Spleen (tissue), 11 donors: Measurements from ENCODE around the gene DNER. TPM values are rescaled to one million over a fixed set of nuclear protein-coding genes. Genes with fewer than 3 reads are reported as not detected.

Experiments used
- DNase-seq: peaks from one replicate; pipeline ENCODE4 v3.0.0-alpha.2; 2020
- H3K27ac ChIP-seq, 8 donors: fragments of 200-600 bp; sonication (generic) in 7 of 8; 1 replicate in 4 of 8; 2 replicates in 4 of 8; pipeline versions ENCODE4 v1.5.0 to v1.8.0; 2016 to 2021; ENCODE audit warnings: inconsistent platforms in 4 of 8, mild to moderate bottlenecking in 4 of 8, moderate library complexity in 1 of 8
- H3K27me3 ChIP-seq, 7 donors: fragments of 200-600 bp; sonication (generic) in 6 of 7; replicated peaks in 1 of 7; 1 replicate in 4 of 7; 2 replicates in 3 of 7; pipeline versions ENCODE4 v1.5.0 to v1.8.0; 2016 to 2021; ENCODE audit warnings: inconsistent platforms in 3 of 7, mild to moderate bottlenecking in 1 of 7
- H3K36me3 ChIP-seq, 6 donors: fragments of 200-600 bp; sonication (generic) in 5 of 6; 1 replicate in 4 of 6; 2 replicates in 2 of 6; pipeline versions ENCODE4 v1.5.0 to v1.8.0; 2016 to 2021; ENCODE audit warnings: inconsistent platforms in 2 of 6
- H3K4me1 ChIP-seq, 6 donors: fragments of 200-600 bp; sonication (generic) in 5 of 6; 1 replicate in 3 of 6; 2 replicates in 3 of 6; pipeline versions ENCODE4 v1.5.0 to v1.8.0; 2016 to 2021; ENCODE audit warnings: inconsistent platforms in 3 of 6
- H3K4me3 ChIP-seq, 8 donors: fragments of 200-600 bp; sonication (generic) in 7 of 8; 1 replicate in 4 of 8; 2 replicates in 4 of 8; pipeline versions ENCODE4 v1.5.0 to v1.8.0; 2016 to 2021; ENCODE audit warnings: inconsistent platforms in 4 of 8, mild to moderate bottlenecking in 4 of 8, moderate library complexity in 2 of 8
- H3K9me3 ChIP-seq, 8 donors: fragments of 200-600 bp; sonication (generic) in 7 of 8; 1 replicate in 4 of 8; 2 replicates in 4 of 8; pipeline versions ENCODE4 v1.5.0 to v1.8.0; 2016 to 2021; ENCODE audit warnings: inconsistent platforms in 4 of 8
- POLR2A ChIP-seq, 3 donors: fragments of 450-650 bp; IDR thresholded peaks; one replicate each; pipeline ENCODE4 v1.5.1; 2017; ENCODE audit warnings: antibody characterized with exemption in 3 of 3, mild to moderate bottlenecking in 1 of 3
- POLR2AphosphoS5 ChIP-seq, 3 donors: sonication (generic); formaldehyde crosslinking; IDR thresholded peaks; one replicate each; pipeline ENCODE4 v1.5.1; 2017; ENCODE audit warnings: antibody characterized with exemption in 3 of 3
- WGBS, 5 donors: extraction: QIAGEN DNeasy Blood & Tissue Kit in 3 of 5; methylation state at CpG; one replicate each; pipeline versions ENCODE4 v1.1.5 to v1.1.7; 2013 to 2018; 5-methylcytosine and 5-hydroxymethylcytosine counted together
- intact Hi-C: fragments of 100-400 bp; cut with DNase I; formaldehyde crosslinking; loops from one replicate; pipeline ENCODE4 v1.15.0; 2023; ENCODE audit warnings: low total_unique reads
- polyA plus RNA-seq, 3 donors: library from polyadenylated mRNA; stranded (reverse); fragments of 200-250 nt; gene quantifications; one replicate each; pipeline ENCODE4 v1.2.1, GENCODE V29; 2013
- total RNA-seq, 7 donors: library from RNA; depleted of rRNA in 3 of 7; stranded (reverse); fragments of >200 nt in 3 of 7; fragmentation: NEBNext Ultra II Directional in 4 of 7; extraction: Animal tissue kit (Norgen Biotek cat#: 25700) in 4 of 7; gene quantifications; one replicate each; pipeline versions ENCODE4 v1.1.0 to v1.2.1, GENCODE V29; 2016 to 2021
- TF ChIP-seq, protein P1 (sequence below), 11 experiments: fragments of 200-600 bp in 7 of 11; fragments of 450-650 bp in 4 of 11; sonication (generic) in 4 of 11; IDR thresholded peaks in 8 of 11; conservative IDR thresholded peaks in 3 of 11; 1 replicate in 7 of 11; 2 replicates in 4 of 11; pipeline versions ENCODE4 v1.4.0 to v1.8.0; 2016 to 2021; ENCODE audit warnings: antibody characterized with exemption in 11 of 11, inconsistent platforms in 4 of 11, mild to moderate bottlenecking in 1 of 11
- donor health status: healthy with polysubstance abuse.
- donor health status: DM: no; HTN: no; CAD: no; lungs with moderate emphysema.
- donor health status: DM: no; HTN: no; CAD: no.
- donor health status: Bipolar disorder and iron deficiency.
- donor health status: healthy.
- donor health status: DM: no; HTN: no; CAD: no.
- donor health status: DM: yes; HTN: yes; CAD: no.

The DNER gene
- total and polyA plus RNA-seq, 10 donors: 0.03 to 0.58 (median 0.26) TPM; not detected in 3

DNA sequence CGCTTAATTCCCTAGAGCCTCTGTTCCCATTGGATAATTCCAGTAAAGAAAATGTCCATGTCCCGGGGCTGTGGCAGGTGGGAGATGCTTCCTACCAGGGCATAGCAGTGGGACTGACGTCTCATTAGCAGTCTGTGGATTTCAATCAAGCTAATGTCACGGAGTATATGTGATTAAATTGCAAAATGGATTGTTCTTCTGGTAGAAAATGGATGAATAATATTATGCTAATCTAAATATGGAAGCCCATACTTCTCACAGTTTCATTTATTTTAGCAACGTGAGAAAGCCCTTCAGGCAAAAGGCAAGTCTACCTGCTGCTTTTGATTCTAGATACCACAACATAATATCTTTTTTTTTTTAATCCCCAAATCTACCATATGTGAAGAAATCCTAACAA lies 185.5 kb downstream of the DNER start:
- 76 to 85% (median 80%) methylated on average over 5 of the region's 5 CpGs for WGBS, 5 donors
- Histone ChIP-seq H3K9me3 (peaks cover 0 to 19% (median 7%) of the 10 kb centered on the region in 8 donors), H3K4me3 (no peak overlapping the region), H3K27me3 (no peaks in the 10 kb centered on the region), H3K4me1 (no peaks in the 10 kb centered on the region), H3K36me3 (no peaks in the 10 kb centered on the region), H3K27ac (no peak overlapping the region)
- intact Hi-C loops: no loop called here
- TF ChIP-seq POLR2AphosphoS5 (IDR thresholded peaks at IDR 0.05) (no peak), POLR2A (IDR thresholded peaks at IDR 0.05) (no peak)
- TF ChIP-seq, protein P1, sequence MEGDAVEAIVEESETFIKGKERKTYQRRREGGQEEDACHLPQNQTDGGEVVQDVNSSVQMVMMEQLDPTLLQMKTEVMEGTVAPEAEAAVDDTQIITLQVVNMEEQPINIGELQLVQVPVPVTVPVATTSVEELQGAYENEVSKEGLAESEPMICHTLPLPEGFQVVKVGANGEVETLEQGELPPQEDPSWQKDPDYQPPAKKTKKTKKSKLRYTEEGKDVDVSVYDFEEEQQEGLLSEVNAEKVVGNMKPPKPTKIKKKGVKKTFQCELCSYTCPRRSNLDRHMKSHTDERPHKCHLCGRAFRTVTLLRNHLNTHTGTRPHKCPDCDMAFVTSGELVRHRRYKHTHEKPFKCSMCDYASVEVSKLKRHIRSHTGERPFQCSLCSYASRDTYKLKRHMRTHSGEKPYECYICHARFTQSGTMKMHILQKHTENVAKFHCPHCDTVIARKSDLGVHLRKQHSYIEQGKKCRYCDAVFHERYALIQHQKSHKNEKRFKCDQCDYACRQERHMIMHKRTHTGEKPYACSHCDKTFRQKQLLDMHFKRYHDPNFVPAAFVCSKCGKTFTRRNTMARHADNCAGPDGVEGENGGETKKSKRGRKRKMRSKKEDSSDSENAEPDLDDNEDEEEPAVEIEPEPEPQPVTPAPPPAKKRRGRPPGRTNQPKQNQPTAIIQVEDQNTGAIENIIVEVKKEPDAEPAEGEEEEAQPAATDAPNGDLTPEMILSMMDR (IDR thresholded peaks at IDR 0.05 in 8 of 11, conservative IDR thresholded peaks at IDR 0.05 in 3 of 11): no peak
- no peak for DNase-seq

DNA sequence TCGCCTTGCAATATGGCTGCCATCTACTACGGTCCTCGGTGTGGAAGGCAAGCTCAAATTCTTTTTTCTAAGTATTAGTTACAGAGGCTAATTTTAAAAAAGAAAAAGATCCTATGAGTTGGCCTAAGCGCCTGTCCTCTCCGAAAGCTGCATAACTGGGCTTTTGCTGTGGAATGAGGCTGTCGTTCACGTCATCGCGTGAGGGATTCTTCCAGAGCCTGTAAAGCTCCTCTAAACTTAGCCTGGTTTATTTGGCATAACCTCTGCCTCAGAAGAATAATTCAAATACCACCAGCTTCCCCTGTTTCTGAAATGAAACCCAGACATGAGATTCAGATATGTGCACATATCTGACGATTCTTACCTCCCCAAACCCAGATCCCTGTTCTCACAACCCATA lies 187.4 kb downstream of the DNER start:
- TF ChIP-seq POLR2A (IDR thresholded peaks at IDR 0.05): no peak
- TF ChIP-seq, protein P1 (IDR thresholded peaks at IDR 0.05 in 8 of 11, conservative IDR thresholded peaks at IDR 0.05 in 3 of 11): no peak
- no peak for TF ChIP-seq POLR2AphosphoS5 (IDR thresholded peaks at IDR 0.05)
- Histone ChIP-seq H3K36me3 (no peaks in the 10 kb centered on the region), H3K4me1 (no peaks in the 10 kb centered on the region), H3K27me3 (no peaks in the 10 kb centered on the region), H3K9me3 (peaks cover 0 to 12% (median 7%) of the 10 kb centered on the region in 8 donors), H3K27ac (no peak overlapping the region), H3K4me3 (no peak overlapping the region)
- DNase-seq: no peak
- 91 to 93% (median 93%) methylated on average over 10 of the region's 10 CpGs for WGBS, 5 donors
- intact Hi-C loops: no loop called here

DNA sequence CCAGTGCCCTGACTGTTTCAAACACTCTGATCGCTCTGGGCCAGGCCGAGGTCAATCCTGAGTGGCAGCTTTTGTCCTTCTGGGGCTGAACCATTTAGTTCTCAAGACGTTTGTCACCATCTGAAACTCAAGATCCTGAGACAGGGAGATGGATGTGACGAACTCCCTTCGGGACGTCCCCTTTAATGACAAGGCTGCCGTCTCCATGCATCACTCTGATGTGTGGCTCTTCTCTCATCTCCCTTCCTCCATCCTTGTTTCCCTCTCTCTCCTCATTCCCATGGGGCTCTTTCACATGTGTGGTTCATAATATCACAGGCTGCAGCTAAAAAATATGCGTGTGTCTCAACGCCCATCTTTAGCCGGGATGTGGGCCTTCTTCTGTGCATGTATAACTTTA lies 189.6 kb downstream of the DNER start:
- no peak for DNase-seq
- H3K36me3 ChIP-seq: no peaks in the 10 kb centered on the region
- H3K27me3 ChIP-seq: peaks cover 0 to 11% (median 0%) of the 10 kb centered on the region in 7 donors
- no peak overlapping the region for H3K27ac ChIP-seq
- no peaks in the 10 kb centered on the region for H3K9me3 ChIP-seq
- H3K4me1 ChIP-seq: no peaks in the 10 kb centered on the region
- 88 to 92% (median 89%) methylated on average over 10 of the region's 10 CpGs for WGBS, 5 donors
- H3K4me3 ChIP-seq: no peak overlapping the region
- intact Hi-C loops: no loop called here
- TF ChIP-seq, protein P1 (IDR thresholded peaks at IDR 0.05 in 8 of 11, conservative IDR thresholded peaks at IDR 0.05 in 3 of 11): no peak
- no peak for TF ChIP-seq POLR2A (IDR thresholded peaks at IDR 0.05)
- no peak for TF ChIP-seq POLR2AphosphoS5 (IDR thresholded peaks at IDR 0.05)

DNA sequence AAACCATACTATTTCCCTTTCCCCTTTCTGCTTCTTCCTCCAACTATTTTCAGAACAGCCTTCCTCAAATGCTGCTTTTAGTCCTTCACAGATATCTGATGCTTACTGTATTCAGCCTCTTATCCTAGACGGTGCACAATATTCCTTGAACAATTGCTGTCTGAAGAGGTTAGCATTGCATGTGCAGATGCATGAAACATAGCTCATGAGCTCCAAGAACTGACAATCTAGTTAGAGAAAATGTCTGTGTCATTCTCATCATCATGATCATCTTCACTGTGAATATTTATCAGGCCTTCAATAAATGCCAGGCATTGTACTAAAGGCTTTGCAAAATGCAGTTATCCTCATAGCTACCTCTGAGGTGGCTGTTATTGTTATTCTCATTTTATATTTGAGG lies 190.7 kb downstream of the DNER start:
- Histone ChIP-seq H3K4me3 (no peak overlapping the region), H3K4me1 (no peaks in the 10 kb centered on the region), H3K27me3 (peaks cover 0 to 11% (median 0%) of the 10 kb centered on the region in 7 donors), H3K27ac (no peak overlapping the region), H3K36me3 (no peaks in the 10 kb centered on the region), H3K9me3 (no peaks in the 10 kb centered on the region)
- TF ChIP-seq, protein P1 (IDR thresholded peaks at IDR 0.05 in 8 of 11, conservative IDR thresholded peaks at IDR 0.05 in 3 of 11): no peak
- TF ChIP-seq POLR2A (IDR thresholded peaks at IDR 0.05) (no peak), POLR2AphosphoS5 (IDR thresholded peaks at IDR 0.05) (no peak)
- no peak for DNase-seq
- intact Hi-C loops: no loop called here
- WGBS, 5 donors: 61 to 69% (median 66%) methylated on average over 1 of the region's 1 CpG
